GM12892 (cell line): ENCODE results near the gene DERL3.
"Not testable (repeated sequence)": the region's sequence is repeated elsewhere in the genome, so short reads cannot be mapped to it uniquely, and the experiment has no call there.

ENCODE experiments used
- POLR2A ChIP-seq: IDR thresholded peaks from 2 replicates; pipeline ENCODE4 v1.6.1; 2011; ENCODE audit warnings: low read depth, low read length, control low read depth
- TAF1 ChIP-seq: IDR thresholded peaks from 2 replicates; pipeline ENCODE4 v1.6.1; 2011; ENCODE audit warnings: low read depth, mild to moderate bottlenecking, control low read depth, low read length, borderline replicate concordance

DNA sequence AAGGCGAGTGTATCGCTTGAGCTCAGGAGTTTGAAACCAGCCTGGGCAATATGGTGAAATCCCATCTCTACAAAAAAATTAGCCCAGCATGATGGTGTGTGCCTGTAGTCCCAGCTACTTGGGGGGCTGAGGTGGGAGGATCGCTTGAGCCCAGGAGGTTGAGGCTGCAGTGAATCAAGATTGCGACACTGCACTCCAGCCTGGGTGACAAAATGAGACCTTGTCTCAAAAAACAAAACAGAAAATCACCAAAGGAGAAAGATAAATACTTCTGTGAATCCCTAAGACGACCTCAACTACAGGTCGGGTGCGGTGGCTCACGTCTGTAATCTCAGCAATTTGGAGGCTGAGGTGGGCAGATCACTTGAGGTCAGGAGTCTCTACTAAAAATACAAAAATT, 21.4 kb upstream of the DERL3 start:
- TF ChIP-seq TAF1, POLR2A: not testable (repeated sequence)
